GM23338 (cell line): ENCODE measurements around the gene WNT7A. TPM values are rescaled to one million over a fixed set of nuclear protein-coding genes. Genes with fewer than 3 reads are reported as not detected.

ENCODE experiments used
- ATAC-seq: fragments of 200-7000 bp; cut with Tn5 transposase; 3 replicates; pipeline ENCODE4 v1.9.1; 2020
- DNase-seq: peaks from one replicate; pipeline ENCODE4 v3.0.0-alpha.2; 2015; ENCODE audit warnings: low spot score
- H2AFZ ChIP-seq: fragments of 200-600 bp; sonication (generic); 2 replicates; pipeline ENCODE4 v1.8.0; 2016; ENCODE audit warnings: antibody characterized with exemption, mild to moderate bottlenecking, moderate library complexity
- H3F3A ChIP-seq: fragments of 200-600 bp; sonication (generic); replicated peaks from 2 replicates; pipeline ENCODE4 v1.8.0; 2017; ENCODE audit warnings: antibody characterized with exemption, mixed run types, low read depth
- H3K27ac ChIP-seq: fragments of 200-600 bp; sonication (generic); 2 replicates; pipeline ENCODE4 v1.6.1; 2016; ENCODE audit warnings: low read depth
- H3K27me3 ChIP-seq: fragments of 200-600 bp; sonication (generic); 2 replicates; pipeline ENCODE4 v1.8.0; 2016; ENCODE audit warnings: mild to moderate bottlenecking, mixed run types, moderate library complexity; ENCODE audit not compliant: insufficient read depth
- H3K36me3 ChIP-seq: fragments of 200-600 bp; sonication (generic); 2 replicates; pipeline ENCODE4 v1.8.0; 2016; ENCODE audit warnings: mild to moderate bottlenecking; ENCODE audit not compliant: insufficient read depth
- H3K4me1 ChIP-seq: fragments of 200-600 bp; sonication (generic); 2 replicates; pipeline ENCODE4 v1.8.0; 2016; ENCODE audit warnings: mild to moderate bottlenecking, moderate library complexity; ENCODE audit not compliant: insufficient read depth
- H3K4me2 ChIP-seq: fragments of 200-600 bp; sonication (generic); 2 replicates; pipeline ENCODE4 v1.7.1; 2017; ENCODE audit warnings: mixed run types
- H3K4me3 ChIP-seq: fragments of 200-600 bp; sonication (generic); 2 replicates; pipeline ENCODE4 v1.6.1; 2016; ENCODE audit warnings: mixed run types
- H3K79me2 ChIP-seq: fragments of 200-600 bp; sonication (generic); replicated peaks from 2 replicates; pipeline ENCODE4 v1.8.0; 2017; ENCODE audit warnings: mild to moderate bottlenecking; ENCODE audit not compliant: insufficient read depth
- H3K9me2 ChIP-seq: fragments of 200-600 bp; sonication (generic); 2 replicates; pipeline ENCODE4 v1.8.0; 2017; ENCODE audit not compliant: insufficient read depth
- H4K20me1 ChIP-seq: fragments of 200-600 bp; sonication (generic); replicated peaks from 2 replicates; pipeline ENCODE4 v1.8.0; 2017; ENCODE audit warnings: mild to moderate bottlenecking; ENCODE audit not compliant: insufficient read depth
- H3K27ac Mint-ChIP-seq: 2 replicates; pipeline ENCODE4 v1.8.0; 2020; ENCODE audit warnings: inconsistent platforms, mild to moderate bottlenecking, moderate library complexity, mixed read lengths
- H3K27me3 Mint-ChIP-seq: 3 replicates; pipeline ENCODE4 v1.8.0; 2022; ENCODE audit warnings: low read depth, mild to moderate bottlenecking, moderate library complexity, mixed read lengths, inconsistent platforms; ENCODE audit not compliant: insufficient read depth, poor library complexity
- H3K36me3 Mint-ChIP-seq: 3 replicates; pipeline ENCODE4 v1.8.0; 2021; ENCODE audit warnings: low read depth, mild to moderate bottlenecking, inconsistent platforms, moderate library complexity, mixed read lengths
- H3K4me1 Mint-ChIP-seq: 3 replicates; pipeline ENCODE4 v1.8.0; 2020; ENCODE audit warnings: mild to moderate bottlenecking, inconsistent platforms, mixed read lengths
- H3K4me3 Mint-ChIP-seq: 3 replicates; pipeline ENCODE4 v1.8.0; 2021; ENCODE audit warnings: moderate library complexity, mild to moderate bottlenecking, inconsistent platforms, mixed read lengths
- H3K9me3 Mint-ChIP-seq: 3 replicates; pipeline ENCODE4 v1.8.0; 2020; ENCODE audit warnings: moderate library complexity, mild to moderate bottlenecking, inconsistent platforms, mixed read lengths
- CREB1 ChIP-seq: fragments of 250-450 bp; sonication (Bioruptor Pico); IDR thresholded peaks from 2 replicates; pipeline ENCODE4 v1.5.0; 2020; ENCODE audit warnings: low read depth, mild to moderate bottlenecking, moderate library complexity
- CTCF ChIP-seq, 2 experiments: fragments of 200-600 bp in 1 of 2; sonication (generic) in 1 of 2; conservative IDR thresholded peaks; 2 replicates each; pipeline versions ENCODE4 v1.5.1 to v1.6.1; 2016 to 2017; ENCODE audit warnings: antibody characterized with exemption in 2 of 2, low read depth in 2 of 2, mild to moderate bottlenecking in 2 of 2, moderate library complexity in 1 of 2
- ETS1 ChIP-seq: IDR thresholded peaks from 2 replicates; pipeline ENCODE4 v1.6.1; 2016; ENCODE audit warnings: antibody characterized with exemption
- EZH2phosphoT487 ChIP-seq: fragments of 200-600 bp; sonication (generic); IDR thresholded peaks from one replicate; pipeline ENCODE4 v1.8.1; 2018; ENCODE audit warnings: antibody characterized with exemption; ENCODE audit not compliant: unreplicated experiment
- NANOG ChIP-seq: IDR thresholded peaks from 2 replicates; pipeline ENCODE4 v1.6.1; 2016; ENCODE audit warnings: antibody characterized with exemption, borderline replicate concordance
- ZNF114 ChIP-seq: fragments of 250-450 bp; sonication (Bioruptor Pico); IDR thresholded peaks from 2 replicates; pipeline ENCODE4 v1.5.0; 2020; ENCODE audit warnings: mild to moderate bottlenecking, moderate library complexity
- ZNF331 ChIP-seq: fragments of 250-450 bp; sonication (Bioruptor Pico); IDR thresholded peaks from 2 replicates; pipeline ENCODE4 v1.5.0; 2020; ENCODE audit warnings: low read depth, mild to moderate bottlenecking, moderate library complexity
- ZNF462 ChIP-seq: fragments of 250-450 bp; sonication (Bioruptor Pico); IDR thresholded peaks from 2 replicates; pipeline ENCODE4 v1.5.0; 2020; ENCODE audit warnings: mild to moderate bottlenecking, moderate library complexity
- polyA plus RNA-seq: library from polyadenylated mRNA; unstranded; fragments of >200 nt; fragmentation: Nextera tagmentation; extraction: Ambion mirVana; gene quantifications from 2 replicates; pipeline ENCODE4 v1.2.1, GENCODE V29; 2016
- total RNA-seq: library from RNA; depleted of rRNA; stranded (reverse); fragments of >200 nt; shearing (Covaris generic); gene quantifications from 2 replicates; pipeline ENCODE4 v1.2.3, GENCODE V29; 2014

WNT7A gene
- total and polyA plus RNA-seq, 2 experiments from 2014 or later, result not detected

- Mint-ChIP-seq H3K36me3 (no peaks in the 10 kb centered on the region), H3K27ac (no peak overlapping the region), H3K27me3 (peaks cover 15% of the 10 kb centered on the region), H3K9me3 (no peaks in the 10 kb centered on the region), H3K4me3 (no peak overlapping the region), H3K4me1 (peaks cover 12% of the 10 kb centered on the region)
- no peaks in the 10 kb centered on the region for H3K9me2 ChIP-seq
- H3K36me3 ChIP-seq, result no peaks in the 10 kb centered on the region
- no peak overlapping the region for H3K4me3 ChIP-seq
- H3K79me2 ChIP-seq, result no peaks in the 10 kb centered on the region
- H3K27me3 ChIP-seq, result no peaks in the 10 kb centered on the region
- TF ChIP-seq ZNF331 (no peak), ZNF462 (CRISPR knock-in tag) (no peak), ETS1 (no peak), ZNF114 (no peak), NANOG (no peak), CTCF (conservative IDR thresholded peaks at IDR 0.05; ENCODE audit: low read depth in 2 of 2) (no peak), CREB1 (no peak), EZH2phosphoT487 (no peak)
- no peaks in the 10 kb centered on the region for H4K20me1 ChIP-seq
- no peak overlapping the region for H3K27ac ChIP-seq
- H3K4me2 ChIP-seq, result no peak overlapping the region
- H2AFZ ChIP-seq, result no peak overlapping the region
- no peak for ATAC-seq
- no peak for DNase-seq
- no peaks in the 10 kb centered on the region for H3F3A ChIP-seq
- H3K4me1 ChIP-seq, result peaks cover 4% of the 10 kb centered on the region; the same call in 1 of the 2 replicates
Observed at GRCh38 chr3:13851997-13852637, 27.8 kb downstream of the WNT7A start.
